T-cell (primary cell): ENCODE measurements around the gene SLC35G2. TPM values are rescaled to one million over a fixed set of nuclear protein-coding genes. Genes with fewer than 3 reads are reported as not detected.

Experiments used
- ATAC-seq, 4 experiments: fragments of 200-7000 bp in 3 of 4; fragments of 150-1000 bp in 1 of 4; cut with Tn5 transposase; replicated peaks in 1 of 4; 1 replicate in 3 of 4; 2 replicates in 1 of 4; pipeline ENCODE4 v1.10.0; 2021; ENCODE audit warnings: moderate library complexity in 3 of 4, mild to moderate bottlenecking in 2 of 4, moderate number of reproducible peaks in 1 of 4
- CTCF ChIA-PET, 2 donors: fragments of 300-600 bp; sonication (Branson Sonifier 250); formaldehyde crosslinking; loops; one replicate each; lab custom pipeline; 2022; ENCODE audit warnings: antibody characterized with exemption in 2 of 2; lab: Charles Lee
- POLR2A ChIA-PET, 2 donors: fragments of 300-600 bp; sonication (Branson Sonifier 250); formaldehyde crosslinking; loops; one replicate each; lab custom pipeline; 2022; ENCODE audit warnings: antibody characterized with exemption in 2 of 2; lab: Charles Lee
- DNase-seq, 35 experiments: peaks; one replicate each; pipeline versions ENCODE4 v3.0.0 to v3.0.0-alpha.2; 2013 to 2023
- H3K27ac ChIP-seq: one replicate; pipeline ENCODE4 v1.5.1; 2013; ENCODE audit warnings: low read length
- H3K27me3 ChIP-seq, 2 experiments: replicated peaks in 1 of 2; 1 replicate in 1 of 2; 2 replicates in 1 of 2; pipeline versions ENCODE4 v1.6.1 to v1.7.0; 2013; ENCODE audit warnings: low read length in 1 of 2, mixed read lengths in 1 of 2; ENCODE audit not compliant: control insufficient read depth in 2 of 2, insufficient read depth in 2 of 2; ENCODE audit errors: extremely low read depth in 1 of 2
- H3K36me3 ChIP-seq, 2 donors: 1 replicate in 1 of 2; 2 replicates in 1 of 2; pipeline versions ENCODE4 v1.6.1 to v1.7.0; 2013; ENCODE audit warnings: low read length in 1 of 2; ENCODE audit not compliant: control insufficient read depth in 2 of 2, insufficient read depth in 1 of 2; ENCODE audit errors: extremely low read depth in 1 of 2
- H3K4me1 ChIP-seq, 2 experiments: 1 replicate in 1 of 2; 2 replicates in 1 of 2; pipeline versions ENCODE4 v1.6.1 to v1.7.0; 2013; ENCODE audit warnings: low read length in 2 of 2, mixed read lengths in 1 of 2; ENCODE audit not compliant: insufficient read depth in 2 of 2, control insufficient read depth in 1 of 2; ENCODE audit errors: extremely low read depth in 1 of 2
- H3K4me3 ChIP-seq, 2 donors: 1 replicate in 1 of 2; 2 replicates in 1 of 2; pipeline versions ENCODE4 v1.5.1 to v1.7.0; 2013; ENCODE audit warnings: mild to moderate bottlenecking in 2 of 2, low read length in 1 of 2, moderate library complexity in 1 of 2; ENCODE audit not compliant: control insufficient read depth in 1 of 2; ENCODE audit errors: extremely low read depth in 1 of 2
- H3K9me3 ChIP-seq: 2 replicates; pipeline ENCODE4 v1.7.0; 2013
- H3K27ac Mint-ChIP-seq, 2 donors: one replicate each; pipeline ENCODE4 v1.8.0; 2020 to 2021; ENCODE audit warnings: mild to moderate bottlenecking in 2 of 2, mixed read lengths in 2 of 2
- H3K27me3 Mint-ChIP-seq, 2 donors: one replicate each; pipeline ENCODE4 v1.8.0; 2021 to 2022; ENCODE audit warnings: mixed read lengths in 2 of 2
- H3K36me3 Mint-ChIP-seq: one replicate; pipeline ENCODE4 v1.8.0; 2021; ENCODE audit warnings: mixed read lengths
- H3K4me1 Mint-ChIP-seq, 3 donors: one replicate each; pipeline ENCODE4 v1.8.0; 2020 to 2022; ENCODE audit warnings: mixed read lengths in 3 of 3, mild to moderate bottlenecking in 1 of 3
- H3K4me3 Mint-ChIP-seq, 3 donors: one replicate each; pipeline ENCODE4 v1.8.0; 2020 to 2022; ENCODE audit warnings: mild to moderate bottlenecking in 3 of 3, mixed read lengths in 3 of 3, moderate library complexity in 3 of 3
- H3K9me3 Mint-ChIP-seq, 3 donors: one replicate each; pipeline ENCODE4 v1.8.0; 2020 to 2022; ENCODE audit warnings: mixed read lengths in 3 of 3
- WGBS: methylation state at CpG from one replicate; pipeline ENCODE4 v1.1.5; 2013; ENCODE audit warnings: missing lambda C conversion rate; ENCODE audit not compliant: insufficient coverage; 5-methylcytosine and 5-hydroxymethylcytosine counted together
- total RNA-seq, 35 experiments: library from RNA in 6 of 35; stranded (reverse) in 6 of 35; fragments of 120-200 nt in 1 of 35; gene quantifications; one replicate each; pipeline versions ENCODE4 v1.2.1 to v1.2.4 and lab custom pipeline; 2013 to 2026

Gene SLC35G2
- total RNA-seq, 5 donors from 2014 or later (not counting 1 experiment from before 2014, with no cell fraction given): 0.16 to 1.2 (median 0.29) TPM; not detected in 1

DNA sequence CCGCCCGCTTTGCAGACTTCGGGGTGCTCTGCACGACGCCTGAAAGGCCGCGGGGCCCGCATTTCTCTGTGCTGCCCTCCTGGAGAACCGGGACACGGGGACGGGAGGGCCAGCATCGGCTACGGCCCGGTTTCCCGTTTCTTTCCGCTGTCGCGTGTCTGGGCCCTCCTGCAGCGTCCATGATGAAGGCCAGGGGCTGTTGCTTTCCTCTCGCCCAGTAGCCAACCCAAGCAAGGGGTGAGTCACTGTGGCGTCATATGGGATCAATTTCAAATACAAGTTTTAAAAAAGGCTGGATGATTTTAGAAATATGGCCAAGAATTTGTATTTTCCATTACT, 435 bp downstream of the SLC35G2 start:
- POLR2A ChIA-PET: no interaction called here

GRCh38 chr3:136819731-136820679, 1.1 kb downstream of the SLC35G2 start:
- Mint-ChIP-seq H3K9me3 (peaks cover 10 to 16% (median 10%) of the 10 kb centered on the region in 3 donors), H3K4me1 (peaks cover 16 to 21% (median 19%) of the 10 kb centered on the region in 3 donors), H3K27ac (peak overlapping the region; percentile 16 to 37), H3K27me3 (peaks cover 50 to 54% of the 10 kb centered on the region in 2 donors), H3K36me3 (no peaks in the 10 kb centered on the region), H3K4me3 (peak overlapping the region; percentile 80 to 88 (median 87))
- 8% methylated on average over 44 of the region's 51 CpGs for WGBS
- peak overlapping the region; percentile 59 to 89 for H3K4me3 ChIP-seq
- DNase-seq (peak in 17 of 35 experiments; percentile 4 to 47 (median 16)), ATAC-seq (peak; percentile 54 to 71 (median 61))
- no peaks in the 10 kb centered on the region for H3K9me3 ChIP-seq
- H3K4me1 ChIP-seq: peaks cover 0 to 23% of the 10 kb centered on the region in 2 experiments
- CTCF ChIA-PET: interaction anchor here in 1 of 2 donors (0.6 kb wide), 1 partner anchor 68 kb away, joined by 4 read pairs; the partner anchor contains the start of gene STAG1
- peaks cover 0 to 27% of the 10 kb centered on the region in 2 experiments for H3K27me3 ChIP-seq
- no peaks in the 10 kb centered on the region for H3K36me3 ChIP-seq
- POLR2A ChIA-PET: interaction anchor here in 1 of 2 donors (0.5 kb wide), 1 partner anchor 436 kb away, joined by 3 read pairs; no protein-coding TSS in a partner anchor
- H3K27ac ChIP-seq: no peak overlapping the region

More for the DNA sequence above, 435 bp downstream of the SLC35G2 start:
- Mint-ChIP-seq H3K27me3 (peaks cover 50 to 54% of the 10 kb centered on the region in 2 donors), H3K4me1 (peaks cover 16 to 21% (median 19%) of the 10 kb centered on the region in 3 donors), H3K36me3 (no peaks in the 10 kb centered on the region), H3K9me3 (peaks cover 9 to 15% (median 9%) of the 10 kb centered on the region in 3 donors), H3K4me3 (peak overlapping the region; percentile 80 to 88 (median 87)), H3K27ac (peak overlapping the region; percentile 16 to 37)
- peaks cover 0 to 23% of the 10 kb centered on the region in 2 experiments for H3K4me1 ChIP-seq
- whole genome bisulfite sequencing: 2% methylated on average over 17 of the region's 21 CpGs
- H3K27me3 ChIP-seq: peaks cover 0 to 27% of the 10 kb centered on the region in 2 experiments
- no peaks in the 10 kb centered on the region for H3K9me3 ChIP-seq
- peak overlapping the region; percentile 59 to 89 for H3K4me3 ChIP-seq
- H3K36me3 ChIP-seq: no peaks in the 10 kb centered on the region
- peak in 3 of 35 experiments; percentile 1 to 11 (median 2) for DNase-seq
- CTCF ChIA-PET: no interaction called here
- ATAC-seq: peak; percentile 25 to 37 (median 30)
- H3K27ac ChIP-seq: no peak overlapping the region

DNA sequence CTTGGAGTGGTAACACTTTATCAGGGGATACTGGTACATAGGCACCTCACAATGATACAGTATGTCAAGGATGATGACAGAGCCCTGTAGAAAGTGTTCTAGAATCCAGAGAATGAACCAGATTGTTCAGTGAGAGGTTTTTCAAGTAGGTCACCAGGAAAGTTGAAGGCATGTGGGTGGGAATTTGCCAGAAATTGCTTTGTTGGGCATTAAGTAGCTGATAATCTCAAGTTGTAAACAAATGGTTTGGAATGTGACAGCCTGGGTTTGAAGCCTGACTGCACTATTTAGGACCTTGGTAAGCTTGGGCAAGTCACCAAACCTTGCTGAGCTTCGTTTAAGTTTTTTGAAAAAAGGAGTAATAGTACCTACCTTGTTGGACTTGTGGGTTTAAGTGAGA, 12.5 kb downstream of the SLC35G2 start:
- H3K4me1 Mint-ChIP-seq: no peaks in the 10 kb centered on the region
- Histone ChIP-seq H3K27ac (no peak overlapping the region), H3K27me3 (no peaks in the 10 kb centered on the region), H3K4me1 (no peaks in the 10 kb centered on the region), H3K4me3 (no peak overlapping the region), H3K9me3 (no peaks in the 10 kb centered on the region), H3K36me3 (no peaks in the 10 kb centered on the region)
- DNase-seq: no peak
- WGBS: no CpG with 5 or more reads among the region's 1 CpG
- peaks cover 0 to 15% (median 12%) of the 10 kb centered on the region in 3 donors for H3K9me3 Mint-ChIP-seq
- ATAC-seq: no peak
- H3K27ac Mint-ChIP-seq: no peak overlapping the region
- POLR2A ChIA-PET: no interaction called here
- no peak overlapping the region for H3K4me3 Mint-ChIP-seq
- peaks cover 4% of the 10 kb centered on the region for H3K36me3 Mint-ChIP-seq
- peaks cover 34 to 39% of the 10 kb centered on the region in 2 donors for H3K27me3 Mint-ChIP-seq
- CTCF ChIA-PET: no interaction called here

GRCh38 chr3:136835089-136835812, 16.3 kb downstream of the SLC35G2 start:
- WGBS: no CpG with 5 or more reads among the region's 1 CpG

GRCh38 chr3:136835813-136836510, 17.0 kb downstream of the SLC35G2 start:
- no peak for DNase-seq
- no peak overlapping the region for H3K4me3 ChIP-seq
- Mint-ChIP-seq H3K4me3 (no peak overlapping the region), H3K4me1 (peaks cover 6 to 11% (median 7%) of the 10 kb centered on the region in 3 donors), H3K9me3 (no peaks in the 10 kb centered on the region), H3K36me3 (peaks cover 16% of the 10 kb centered on the region), H3K27ac (no peak overlapping the region), H3K27me3 (peaks cover 12 to 15% of the 10 kb centered on the region in 2 donors)
- no peaks in the 10 kb centered on the region for H3K4me1 ChIP-seq
- H3K27me3 ChIP-seq: no peaks in the 10 kb centered on the region
- ATAC-seq: no peak
- H3K36me3 ChIP-seq: peaks cover 0 to 4% of the 10 kb centered on the region in 2 donors
- POLR2A ChIA-PET: no interaction called here
- WGBS: 86% methylated on average over 1 of the region's 3 CpGs
- no peaks in the 10 kb centered on the region for H3K9me3 ChIP-seq
- CTCF ChIA-PET: no interaction called here
- no peak overlapping the region for H3K27ac ChIP-seq

More at GRCh38 chr3:136835089-136835812, 16.3 kb downstream of the SLC35G2 start:
- Mint-ChIP-seq H3K4me1 (peaks cover 6 to 11% (median 7%) of the 10 kb centered on the region in 3 donors), H3K27me3 (peaks cover 18 to 22% of the 10 kb centered on the region in 2 donors), H3K27ac (no peak overlapping the region), H3K9me3 (no peaks in the 10 kb centered on the region), H3K36me3 (peaks cover 16% of the 10 kb centered on the region), H3K4me3 (no peak overlapping the region)
- H3K36me3 ChIP-seq: peaks cover 0 to 4% of the 10 kb centered on the region in 2 donors
- POLR2A ChIA-PET: no interaction called here
- no peaks in the 10 kb centered on the region for H3K4me1 ChIP-seq
- no peak for ATAC-seq
- H3K27ac ChIP-seq: no peak overlapping the region
- no peak overlapping the region for H3K4me3 ChIP-seq
- CTCF ChIA-PET: no interaction called here
- DNase-seq: no peak
- no peaks in the 10 kb centered on the region for H3K27me3 ChIP-seq
- no peaks in the 10 kb centered on the region for H3K9me3 ChIP-seq
